GM10266 (cell line): ENCODE measurements around the gene HIPK4.

Source experiments
- DNase-seq: peaks from one replicate; pipeline ENCODE4 v3.0.0; 2012; ENCODE audit errors: extremely low spot score
- TF ChIP-seq, protein P1 (sequence below): IDR thresholded peaks from 2 replicates; pipeline ENCODE4 v1.5.1; 2012; ENCODE audit warnings: mild to moderate bottlenecking, low read depth; ENCODE audit not compliant: control insufficient read depth, insufficient read depth; ENCODE audit errors: missing control alignments

Gene HIPK4

DNA sequence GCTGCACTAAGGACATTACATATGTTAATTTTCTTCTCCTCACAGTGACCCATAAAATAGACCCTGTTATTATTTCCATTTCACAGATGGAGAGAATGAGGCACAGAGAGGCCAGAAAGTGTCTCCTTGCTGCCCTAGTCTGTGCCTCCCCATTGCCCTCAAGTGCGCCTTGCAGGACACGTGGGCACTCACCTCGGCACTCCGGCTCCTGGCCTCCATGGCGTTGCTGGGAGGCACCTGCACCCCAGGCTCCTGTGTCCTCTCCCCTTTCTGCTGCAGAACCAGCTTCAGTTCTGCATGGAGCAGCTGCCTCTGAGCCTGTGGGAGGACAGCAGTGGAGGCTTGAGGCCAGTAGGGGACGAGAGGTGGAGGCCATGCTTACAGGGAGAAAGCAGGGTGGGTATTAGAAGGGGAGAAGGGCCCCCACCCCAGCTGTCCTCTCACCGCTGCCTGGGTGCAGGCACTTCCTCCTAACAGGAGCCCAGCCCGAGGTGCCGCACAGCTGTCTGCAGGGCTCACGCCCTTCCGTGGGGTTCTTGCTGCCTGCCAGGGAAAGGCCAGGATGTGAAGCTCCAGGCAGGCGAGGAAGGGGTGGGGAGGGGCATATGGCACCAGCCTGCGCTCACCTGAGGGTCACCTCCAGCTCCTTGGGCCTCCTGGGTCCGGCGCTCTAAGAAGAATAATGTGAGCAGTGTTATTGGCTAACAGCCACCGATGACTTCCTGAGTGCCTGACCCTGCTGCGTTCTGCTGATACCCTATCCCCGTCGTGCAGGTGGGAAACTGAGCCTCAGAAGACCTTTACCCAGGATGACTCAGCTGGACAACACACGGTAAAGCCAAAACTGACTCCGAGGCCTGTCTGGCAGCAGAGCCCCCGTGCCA is 18.0 kb upstream of the HIPK4 start:
- no peak for DNase-seq
- TF ChIP-seq, protein P1, sequence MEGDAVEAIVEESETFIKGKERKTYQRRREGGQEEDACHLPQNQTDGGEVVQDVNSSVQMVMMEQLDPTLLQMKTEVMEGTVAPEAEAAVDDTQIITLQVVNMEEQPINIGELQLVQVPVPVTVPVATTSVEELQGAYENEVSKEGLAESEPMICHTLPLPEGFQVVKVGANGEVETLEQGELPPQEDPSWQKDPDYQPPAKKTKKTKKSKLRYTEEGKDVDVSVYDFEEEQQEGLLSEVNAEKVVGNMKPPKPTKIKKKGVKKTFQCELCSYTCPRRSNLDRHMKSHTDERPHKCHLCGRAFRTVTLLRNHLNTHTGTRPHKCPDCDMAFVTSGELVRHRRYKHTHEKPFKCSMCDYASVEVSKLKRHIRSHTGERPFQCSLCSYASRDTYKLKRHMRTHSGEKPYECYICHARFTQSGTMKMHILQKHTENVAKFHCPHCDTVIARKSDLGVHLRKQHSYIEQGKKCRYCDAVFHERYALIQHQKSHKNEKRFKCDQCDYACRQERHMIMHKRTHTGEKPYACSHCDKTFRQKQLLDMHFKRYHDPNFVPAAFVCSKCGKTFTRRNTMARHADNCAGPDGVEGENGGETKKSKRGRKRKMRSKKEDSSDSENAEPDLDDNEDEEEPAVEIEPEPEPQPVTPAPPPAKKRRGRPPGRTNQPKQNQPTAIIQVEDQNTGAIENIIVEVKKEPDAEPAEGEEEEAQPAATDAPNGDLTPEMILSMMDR = no peak

DNA sequence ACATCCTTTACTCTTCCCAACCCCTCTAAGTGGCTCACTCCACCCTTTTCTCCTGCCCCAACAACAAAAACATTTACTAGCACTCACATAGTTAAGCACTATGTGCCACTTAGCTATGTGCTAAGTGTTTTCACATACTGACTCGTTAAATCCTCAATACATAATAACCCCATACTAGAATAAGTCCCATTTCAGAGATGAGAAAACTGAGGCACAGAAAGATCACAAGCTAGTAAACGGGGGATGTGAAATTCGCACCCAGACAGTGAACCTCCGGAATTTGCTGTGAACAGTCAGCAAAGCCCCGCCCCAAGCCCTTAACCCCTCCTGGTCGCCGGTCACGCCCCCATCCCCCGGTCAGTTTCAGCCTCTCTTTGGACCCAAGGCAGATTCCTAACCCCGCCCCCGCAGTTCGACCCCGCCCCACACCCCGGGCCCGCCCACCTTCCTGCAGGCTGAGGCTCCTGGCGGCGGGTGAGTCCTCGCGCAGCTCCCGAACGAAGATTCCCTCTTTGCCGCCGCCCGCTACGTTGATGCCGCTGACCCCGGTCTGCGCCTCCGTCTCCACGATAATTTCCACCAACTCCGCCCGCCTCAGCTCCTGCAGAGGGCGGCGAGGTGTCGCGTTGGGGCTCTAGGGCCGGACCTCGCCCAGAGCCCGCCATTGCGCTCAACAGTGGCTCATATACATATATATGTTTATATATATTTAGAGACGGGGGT is 13.4 kb upstream of the HIPK4 start:
- peak; percentile 97 for DNase-seq
- TF ChIP-seq, protein P1 = no peak

DNA sequence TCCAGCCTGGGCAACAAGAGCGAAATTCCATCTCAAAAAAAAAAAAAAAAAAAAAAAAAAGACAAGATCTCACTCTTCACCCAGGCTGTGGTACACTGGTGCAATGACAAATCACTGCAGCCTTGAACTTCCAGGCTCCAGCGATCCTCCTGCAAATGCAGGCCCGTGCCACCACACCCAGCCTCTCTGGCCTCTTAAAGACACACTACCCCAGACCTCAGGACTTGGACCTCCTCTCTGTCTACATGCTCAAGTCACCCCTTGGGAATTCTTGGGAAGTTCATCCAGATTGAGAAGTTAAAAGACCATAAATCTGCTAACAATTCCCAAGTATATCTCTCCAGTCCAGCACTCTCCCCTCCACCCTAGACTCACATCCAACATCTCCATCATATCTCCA is 10.6 kb upstream of the HIPK4 start:
- TF ChIP-seq, protein P1 = no peak
- DNase-seq = no peak

DNA sequence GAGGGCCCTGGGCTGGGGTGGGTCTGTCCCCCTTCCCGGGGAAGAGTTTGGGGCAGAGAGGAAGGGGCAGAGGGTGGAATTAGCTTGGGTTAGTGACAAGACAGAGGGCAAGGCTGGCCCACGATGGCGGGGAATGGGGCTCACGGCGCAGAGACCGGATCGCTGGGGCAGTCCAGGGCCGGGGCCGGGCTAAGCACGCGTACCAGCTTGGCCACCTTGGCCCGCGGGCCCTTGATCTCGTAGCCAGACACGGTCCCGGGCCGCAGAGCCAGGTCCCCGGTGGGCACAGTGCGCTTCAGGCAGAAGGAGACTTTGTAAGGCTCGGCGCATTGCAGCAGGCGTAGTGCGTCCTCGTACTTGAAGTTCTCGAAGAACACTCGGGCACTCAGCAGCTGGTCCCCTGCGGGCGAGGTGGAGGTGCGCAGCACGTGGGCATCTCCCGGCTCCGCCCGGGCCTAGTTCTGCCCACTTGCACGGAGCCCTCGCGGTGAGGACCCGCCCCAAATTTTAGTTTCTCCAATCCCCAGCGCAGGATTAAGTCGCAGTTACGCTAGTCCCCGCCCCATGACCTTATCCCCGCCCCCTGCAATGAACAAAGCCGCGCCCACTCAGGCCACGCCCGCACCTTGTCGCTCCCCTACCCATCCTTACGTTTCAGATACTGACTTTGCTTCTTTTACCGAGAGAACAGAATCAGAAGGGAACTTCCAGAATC is 8.6 kb upstream of the HIPK4 start:
- TF ChIP-seq, protein P1 = no peak
- DNase-seq = no peak

DNA sequence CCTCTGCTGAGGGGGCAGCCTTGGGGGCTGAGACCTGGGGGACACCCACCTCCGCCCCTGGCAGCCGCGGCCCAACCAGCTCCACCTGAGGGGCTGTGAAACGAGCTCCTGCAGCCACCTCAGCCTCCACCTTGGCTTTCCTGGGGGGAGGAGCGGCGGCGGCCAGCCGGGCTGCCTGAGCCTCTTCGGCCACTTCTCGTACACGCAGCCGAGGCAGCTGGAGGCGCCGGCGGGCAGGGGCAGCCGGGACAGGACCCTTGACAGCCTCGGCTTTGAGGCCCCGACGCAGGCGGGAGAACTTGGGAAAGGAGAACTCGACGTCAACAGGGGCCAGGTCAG is 7.6 kb upstream of the HIPK4 start:
- no peak for DNase-seq
- TF ChIP-seq, protein P1 = no peak

DNA sequence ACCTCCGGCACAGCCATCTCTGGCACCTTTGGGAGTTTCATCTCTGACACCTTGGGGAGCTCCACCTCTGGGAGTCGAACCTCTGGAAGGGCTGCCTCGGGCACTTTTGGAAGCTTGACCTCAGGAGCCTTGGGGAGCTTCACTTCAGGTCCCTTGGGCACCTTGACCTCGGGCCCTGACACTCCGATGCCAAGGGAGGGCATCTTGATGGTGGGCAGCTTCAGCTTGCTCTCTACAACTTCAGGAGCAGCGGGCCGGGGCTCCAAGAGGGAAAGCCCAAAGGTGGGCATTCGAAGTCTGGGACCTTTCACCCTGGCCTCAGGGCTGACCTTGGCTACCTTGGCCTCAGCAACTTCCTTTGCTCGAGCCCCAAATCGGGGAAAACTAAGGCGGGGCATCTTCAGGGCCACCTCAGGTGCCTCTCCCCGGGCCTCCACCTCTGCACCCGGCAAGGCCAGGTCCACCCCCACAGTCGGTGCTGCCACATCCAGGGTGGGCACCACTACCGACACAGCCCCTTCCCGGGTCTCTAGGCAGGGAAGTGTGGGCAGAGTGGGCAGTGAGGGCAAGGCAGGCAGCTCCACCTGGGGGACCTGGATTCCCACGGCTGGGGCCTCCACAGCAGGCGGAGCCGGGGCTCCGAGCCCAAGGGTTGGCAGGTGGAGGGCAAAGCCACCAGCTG is 7.0 kb upstream of the HIPK4 start:
- TF ChIP-seq, protein P1 = no peak
- no peak for DNase-seq
